HG03095 (cell line): ENCODE measurements around the gene ACADVL.
"Not testable (repeated sequence)": the region's sequence is repeated elsewhere in the genome, so short reads cannot be mapped to it uniquely, and the experiment has no call there.

Experiments used
- ATAC-seq: cut with Tn5 transposase; IDR thresholded peaks from one replicate; pipeline ENCODE4 v1.9.1; 2021; ENCODE audit warnings: moderate library complexity; ENCODE audit not compliant: unreplicated experiment

The ACADVL gene

DNA sequence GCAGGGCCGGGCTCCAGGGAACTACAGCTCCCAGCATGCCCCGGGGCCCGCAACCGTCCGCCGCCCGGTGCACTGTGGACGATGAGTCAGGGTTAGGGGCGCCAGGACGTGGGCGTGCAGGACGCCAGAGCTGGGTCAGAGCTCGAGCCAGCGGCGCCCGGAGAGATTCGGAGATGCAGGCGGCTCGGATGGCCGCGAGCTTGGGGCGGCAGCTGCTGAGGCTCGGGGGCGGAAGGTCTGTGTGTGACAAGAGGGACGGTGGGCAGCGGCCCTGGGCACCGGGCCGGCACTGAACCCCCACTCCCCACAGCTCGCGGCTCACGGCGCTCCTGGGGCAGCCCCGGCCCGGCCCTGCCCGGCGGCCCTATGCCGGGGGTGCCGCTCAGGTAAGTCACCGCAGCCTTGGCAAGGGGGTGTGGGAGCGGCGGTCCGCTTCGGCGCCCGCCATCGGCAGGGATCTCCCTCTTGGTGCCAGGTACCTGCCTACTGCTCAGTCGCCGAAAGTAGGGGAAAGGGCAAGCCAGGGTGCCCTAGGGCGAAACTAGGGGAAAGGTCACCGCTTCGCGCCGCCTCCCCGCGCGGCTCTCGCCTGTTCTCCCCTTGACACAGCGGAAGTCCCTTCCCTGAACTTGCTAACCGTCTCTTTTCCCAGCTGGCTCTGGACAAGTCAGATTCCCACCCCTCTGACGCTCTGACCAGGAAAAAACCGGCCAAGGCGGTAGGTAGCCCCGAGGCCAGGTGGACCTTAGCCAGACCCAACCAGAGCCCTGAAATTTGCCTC, at the start of gene ACADVL, which contains the start of gene DLG4:
Gene ACADVL (plus strand): TSS at position 127 of the 781 bp plus-strand sequence. CDS start 47 bp downstream, at position 174.
Gene DLG4 (minus strand): TSS at position 25 of the 781 bp plus-strand sequence.
- peak; percentile 51 for ATAC-seq

GRCh38 chr17:7172522-7173191, 47.1 kb upstream of the ACADVL start:
- not testable (repeated sequence) for ATAC-seq

DNA sequence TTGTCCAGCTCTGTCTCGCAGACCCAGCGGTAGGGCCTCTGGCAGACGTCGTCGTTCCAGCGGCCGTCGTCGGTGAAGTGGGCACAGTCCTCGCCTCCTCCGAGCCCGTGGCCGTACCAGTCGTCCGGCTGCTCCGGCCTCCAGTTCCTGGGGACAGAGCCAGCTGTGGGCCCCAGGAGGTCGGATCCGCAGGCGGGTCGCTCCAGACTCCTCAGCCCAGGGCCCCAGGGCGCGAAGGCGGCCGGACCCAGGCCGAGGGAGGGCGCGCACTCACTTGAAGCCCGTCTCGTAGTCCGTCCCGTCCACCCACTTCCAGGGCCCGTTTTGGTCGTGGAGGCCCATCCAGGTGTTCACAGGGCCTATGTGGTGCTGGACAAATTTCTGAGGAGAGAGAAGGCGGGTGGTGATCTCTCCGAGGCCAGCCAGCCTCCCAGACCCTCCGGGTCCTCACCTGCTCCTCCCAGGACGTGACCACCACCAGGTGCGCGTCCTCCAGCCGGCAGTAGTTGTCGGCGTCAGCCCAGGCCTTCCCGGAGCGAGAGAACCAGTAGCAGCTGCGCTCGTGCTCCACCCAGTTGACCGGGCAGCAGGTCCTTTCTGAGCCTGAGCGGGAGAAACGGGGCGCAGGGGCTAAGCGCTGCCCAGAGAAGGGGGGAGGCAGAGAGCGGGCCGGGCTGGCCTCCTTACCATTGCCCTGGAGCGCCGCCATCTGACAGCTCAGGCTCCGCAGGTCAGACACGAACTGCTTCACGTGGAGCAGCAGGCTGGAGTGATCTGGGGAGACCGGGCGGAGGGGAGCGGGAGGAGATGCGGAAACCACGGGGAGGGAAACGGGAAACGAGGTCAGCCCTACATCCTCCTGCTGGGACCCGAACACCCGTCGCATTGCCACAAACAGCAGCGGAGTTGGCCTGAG, 45.8 kb upstream of the ACADVL start:
- no peak for ATAC-seq

DNA sequence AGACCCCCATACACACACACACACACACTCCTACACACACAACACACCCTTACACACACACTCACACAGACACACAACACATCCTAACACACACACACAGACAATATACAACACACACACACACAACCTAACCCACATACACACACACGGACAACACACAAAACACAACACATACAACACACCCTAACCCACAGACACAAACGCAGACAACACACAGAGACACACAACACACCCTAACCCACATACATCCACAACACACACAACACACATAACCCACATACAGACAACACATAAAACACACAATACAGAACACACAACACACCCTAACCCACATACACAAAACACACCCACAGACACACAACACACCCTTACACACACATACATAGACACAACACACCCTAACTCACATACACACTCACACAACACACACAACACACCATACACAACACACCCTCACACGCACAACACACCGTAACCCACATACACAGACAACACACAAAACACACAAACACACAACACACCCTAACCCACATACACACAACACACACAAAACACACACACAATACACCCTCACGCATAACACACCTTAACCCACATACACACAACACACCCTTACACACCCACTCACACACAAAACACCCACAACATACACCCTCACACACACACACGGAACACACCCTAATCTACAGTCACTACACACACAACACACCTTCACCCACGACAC, 45.0 kb upstream of the ACADVL start:
- ATAC-seq: no peak

DNA sequence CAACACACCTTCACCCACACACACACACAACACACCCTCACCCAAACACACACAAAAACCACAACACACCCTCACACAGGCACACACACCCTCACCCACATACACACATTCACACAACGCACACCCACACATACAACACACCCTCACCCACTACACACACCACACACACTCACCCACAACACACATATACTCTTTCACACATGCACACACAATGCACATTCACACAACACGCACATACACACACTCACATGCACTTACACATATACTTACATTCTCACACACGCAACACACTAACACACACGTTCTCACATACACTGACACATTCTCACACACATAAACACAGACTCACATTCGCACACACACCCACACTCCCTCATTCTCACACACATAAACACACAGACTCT, 44.4 kb upstream of the ACADVL start:
- ATAC-seq: no peak

DNA sequence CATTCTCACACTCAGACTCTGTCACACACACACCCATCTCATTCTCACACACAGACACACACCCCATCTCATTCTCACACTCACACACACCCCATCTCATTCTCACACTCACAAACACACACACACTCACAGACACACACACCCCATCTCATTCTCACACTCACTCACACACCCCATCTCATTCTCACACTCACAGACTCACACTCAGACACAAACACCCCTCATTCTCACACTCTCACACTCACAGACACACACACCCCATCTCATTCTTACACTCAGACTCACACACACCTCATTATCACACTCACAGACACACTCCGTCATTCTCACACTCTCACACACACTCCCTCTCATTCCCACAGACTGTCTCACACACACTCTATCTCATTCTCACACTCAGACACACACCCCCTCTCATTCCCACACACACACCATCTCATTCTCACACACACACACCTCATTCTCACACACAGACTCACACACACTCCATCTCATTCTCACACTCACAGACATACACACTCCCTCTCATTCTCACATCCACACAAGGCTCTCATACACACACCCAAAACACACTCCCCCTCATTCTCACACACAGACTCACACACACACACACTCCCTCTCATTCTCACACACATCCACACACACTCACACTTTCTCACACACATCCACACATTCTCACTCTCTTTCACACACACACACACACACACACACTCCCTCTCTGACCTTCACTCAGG, 43.5 kb upstream of the ACADVL start:
- no peak for ATAC-seq

DNA sequence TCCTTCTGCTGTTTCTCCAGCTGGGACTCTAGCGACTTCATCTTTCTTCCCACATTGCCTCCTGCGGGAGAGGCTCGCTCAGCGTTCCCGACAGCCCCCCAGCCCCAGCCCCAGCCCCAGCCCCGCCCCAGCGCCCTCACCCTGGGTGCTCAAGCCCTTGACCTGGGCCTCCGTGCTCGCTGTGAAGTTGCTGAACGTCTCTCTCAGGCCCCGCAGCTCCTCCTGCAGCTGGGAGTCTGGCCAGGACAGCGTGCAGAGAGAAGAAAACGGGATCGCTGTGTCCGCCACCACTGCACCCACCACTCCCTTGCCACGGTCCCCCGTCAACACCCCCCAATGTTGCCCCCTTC, 42.9 kb upstream of the ACADVL start:
- no peak for ATAC-seq

DNA sequence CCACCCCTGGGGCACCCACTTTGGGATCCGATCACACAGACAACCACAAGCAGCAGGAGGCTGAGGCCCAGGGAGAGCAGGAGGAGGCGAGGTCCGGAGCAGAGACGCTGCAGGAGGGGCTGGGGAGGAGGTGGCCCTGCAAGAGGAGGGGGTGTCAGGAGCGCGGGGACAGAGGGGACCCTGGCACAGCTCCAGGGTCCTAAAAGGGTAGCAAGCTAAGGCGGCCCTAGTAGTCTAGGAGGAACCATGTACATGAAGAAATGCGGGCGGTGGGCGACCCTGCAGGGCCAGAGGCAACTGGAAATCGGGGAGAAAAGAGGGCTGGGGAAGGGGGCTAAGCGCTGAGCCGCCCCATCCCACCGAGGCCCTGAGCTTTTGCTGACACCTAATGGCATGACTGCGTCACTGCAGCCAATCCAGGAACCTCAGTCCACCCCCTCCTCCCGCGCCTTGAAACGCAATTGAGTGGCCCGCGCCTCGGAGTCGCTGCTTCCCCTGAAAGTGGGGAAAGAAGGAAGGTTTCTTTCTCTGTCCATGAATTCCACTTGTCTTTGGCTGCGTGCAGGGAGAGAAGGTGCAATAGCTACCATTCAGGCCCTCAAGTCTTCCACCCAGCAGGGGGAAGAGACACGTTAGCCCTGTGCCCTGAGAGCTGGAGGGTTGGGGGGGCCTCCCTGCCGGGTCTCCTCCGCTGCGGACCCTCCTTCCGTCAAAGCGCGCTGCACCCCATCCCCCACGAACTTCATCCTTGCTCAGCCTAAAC, 42.4 kb upstream of the ACADVL start:
- no peak for ATAC-seq

- ATAC-seq: no peak
Measured at GRCh38 chr17:7177954-7178477, 41.7 kb upstream of the ACADVL start.

DNA sequence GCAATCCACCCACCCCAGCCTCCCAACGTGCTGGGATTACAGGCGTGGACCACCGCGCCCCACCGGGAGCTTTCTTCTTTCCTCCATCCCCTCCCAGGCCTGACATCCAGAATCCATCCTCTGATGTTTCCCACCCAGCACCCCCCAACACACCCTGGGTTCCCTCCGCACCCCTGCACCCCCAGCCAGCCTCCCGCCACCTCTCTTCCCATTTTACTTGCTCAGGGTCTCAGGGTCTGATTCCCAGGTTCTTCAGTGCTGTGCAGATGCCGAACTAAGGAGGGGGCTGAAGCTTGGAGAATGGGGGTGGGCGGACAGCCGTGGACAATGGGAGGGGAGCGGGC, 40.8 kb upstream of the ACADVL start:
- no peak for ATAC-seq

DNA sequence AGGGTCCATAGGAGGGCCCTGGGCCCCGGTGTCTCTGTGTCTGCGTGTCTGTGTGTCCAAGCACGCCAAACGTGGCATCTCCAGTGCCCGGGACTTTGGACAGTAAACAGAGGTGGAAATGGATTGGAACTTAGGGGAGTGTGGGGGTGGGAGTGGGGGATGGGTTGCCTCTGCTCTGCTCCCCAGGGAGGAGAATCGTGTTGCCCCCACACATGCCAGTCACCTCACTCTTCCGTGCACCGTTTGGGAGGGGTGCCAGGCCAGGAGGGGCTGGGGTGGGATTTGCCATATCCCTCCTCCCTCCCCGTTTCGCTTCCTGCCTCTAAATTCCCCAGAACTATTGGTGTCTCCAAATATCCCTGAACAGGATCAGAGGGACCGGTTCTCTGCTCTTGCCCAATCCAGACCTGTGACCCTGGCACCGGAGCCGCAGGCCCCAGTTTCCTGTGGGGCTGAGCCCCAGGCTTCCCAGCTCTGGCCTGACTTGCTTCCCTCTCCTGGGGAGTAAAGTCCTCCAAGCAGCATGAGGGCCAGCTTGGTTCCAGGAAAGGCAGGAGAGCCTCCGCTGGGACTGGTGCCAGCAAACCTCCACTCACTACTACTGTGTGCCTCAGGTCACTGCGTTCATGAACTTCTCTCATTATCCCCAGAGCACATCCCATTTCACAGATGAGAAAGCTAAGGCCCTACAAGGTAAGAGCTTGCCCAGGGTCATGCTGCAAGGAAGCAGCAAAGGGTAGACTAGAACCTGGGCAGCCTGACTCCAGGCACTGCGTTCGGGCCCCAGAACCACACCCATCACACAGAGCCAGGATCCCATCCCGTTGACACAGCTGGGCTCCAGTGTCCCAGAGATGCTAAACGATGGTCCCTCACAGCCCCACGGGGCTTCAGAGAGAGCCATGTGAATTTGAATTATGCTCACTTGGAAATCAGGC, 40.2 kb upstream of the ACADVL start, which contains the start of gene ASGR1:
Gene ASGR1 (minus strand): TSS at position 54 of the 938 bp plus-strand sequence. CDS start 807 bp downstream, outside the sequence.
- ATAC-seq: no peak

DNA sequence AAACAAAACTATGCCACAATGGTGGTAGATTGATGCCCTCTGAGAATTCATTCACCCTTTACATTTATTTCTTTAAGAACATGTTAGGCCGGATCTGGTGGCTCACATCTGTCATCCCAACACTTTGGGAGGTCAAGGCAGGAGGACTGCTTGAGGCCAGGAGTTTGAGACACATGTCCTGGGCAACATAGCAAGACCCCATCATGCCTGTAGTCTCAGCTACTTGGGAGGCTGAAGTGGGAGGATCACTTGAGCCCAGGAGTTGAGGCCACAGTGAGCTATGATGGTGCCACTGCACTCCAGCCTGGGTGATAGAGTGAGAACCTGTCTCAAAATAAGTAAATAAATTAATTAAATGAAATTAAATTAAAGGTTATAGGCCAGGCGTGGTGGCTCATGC, 37.6 kb upstream of the ACADVL start:
- not testable (repeated sequence) for ATAC-seq

- ATAC-seq: no peak
Measured at GRCh38 chr17:7183433-7184090, 36.2 kb upstream of the ACADVL start.

DNA sequence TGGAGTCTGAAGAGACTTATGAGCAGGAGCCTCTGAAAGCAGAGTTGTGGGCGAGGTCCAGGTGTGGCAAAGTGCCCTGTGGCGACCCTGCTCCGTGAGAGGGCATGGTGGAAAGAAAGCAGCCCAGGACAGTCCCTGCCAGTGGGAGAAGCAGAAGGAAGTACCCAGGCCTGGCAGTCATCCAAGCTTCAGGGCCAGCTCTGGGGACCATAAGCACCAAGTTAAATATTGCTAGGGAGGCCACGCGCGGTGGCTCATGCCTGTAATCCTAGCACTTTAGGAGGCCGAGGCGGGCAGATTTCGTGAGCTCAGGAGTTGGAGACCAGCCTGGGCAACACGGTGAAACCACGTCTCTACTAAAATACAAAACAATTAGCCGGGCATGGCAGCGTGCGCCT, 35.6 kb upstream of the ACADVL start:
- no peak for ATAC-seq

GRCh38 chr17:7184647-7185046, 35.1 kb upstream of the ACADVL start:
- no peak for ATAC-seq

GRCh38 chr17:7186241-7186640, 33.5 kb upstream of the ACADVL start:
- no peak for ATAC-seq

DNA sequence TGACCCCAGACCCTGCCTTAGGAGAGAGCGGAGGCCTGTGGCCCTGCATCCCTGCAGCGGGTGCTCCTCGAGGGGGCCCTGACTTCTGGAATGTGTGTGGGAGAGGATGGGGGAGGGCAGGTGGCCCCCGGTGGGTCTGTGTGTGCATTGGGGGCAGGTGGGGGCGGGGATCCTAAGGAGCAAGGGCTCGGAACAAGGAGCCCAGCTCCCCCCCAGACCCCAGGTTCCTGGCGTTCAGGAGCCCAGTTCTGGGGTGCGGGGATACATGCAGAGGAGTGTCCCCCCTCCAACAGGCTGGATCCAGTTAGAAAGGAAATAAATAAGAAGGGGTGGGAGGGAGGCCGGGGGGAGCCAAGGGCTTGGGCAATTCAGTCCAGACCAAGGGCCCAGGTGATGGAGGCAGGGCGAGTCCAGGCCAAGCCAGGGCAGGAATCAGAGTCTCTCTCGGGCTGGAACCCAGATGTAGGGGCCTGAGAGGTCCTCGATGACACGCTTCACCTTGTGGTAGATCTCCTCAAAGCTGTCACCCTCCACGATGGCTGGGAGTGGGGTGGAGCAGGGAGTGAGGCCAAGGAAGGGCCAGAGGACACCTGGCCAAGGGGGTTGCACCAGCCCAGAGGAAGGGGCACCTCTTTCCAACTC, 29.3 kb upstream of the ACADVL start:
- ATAC-seq: no peak
